ENCODE measurements around the gene GJB4.

The GJB4 gene

DNA sequence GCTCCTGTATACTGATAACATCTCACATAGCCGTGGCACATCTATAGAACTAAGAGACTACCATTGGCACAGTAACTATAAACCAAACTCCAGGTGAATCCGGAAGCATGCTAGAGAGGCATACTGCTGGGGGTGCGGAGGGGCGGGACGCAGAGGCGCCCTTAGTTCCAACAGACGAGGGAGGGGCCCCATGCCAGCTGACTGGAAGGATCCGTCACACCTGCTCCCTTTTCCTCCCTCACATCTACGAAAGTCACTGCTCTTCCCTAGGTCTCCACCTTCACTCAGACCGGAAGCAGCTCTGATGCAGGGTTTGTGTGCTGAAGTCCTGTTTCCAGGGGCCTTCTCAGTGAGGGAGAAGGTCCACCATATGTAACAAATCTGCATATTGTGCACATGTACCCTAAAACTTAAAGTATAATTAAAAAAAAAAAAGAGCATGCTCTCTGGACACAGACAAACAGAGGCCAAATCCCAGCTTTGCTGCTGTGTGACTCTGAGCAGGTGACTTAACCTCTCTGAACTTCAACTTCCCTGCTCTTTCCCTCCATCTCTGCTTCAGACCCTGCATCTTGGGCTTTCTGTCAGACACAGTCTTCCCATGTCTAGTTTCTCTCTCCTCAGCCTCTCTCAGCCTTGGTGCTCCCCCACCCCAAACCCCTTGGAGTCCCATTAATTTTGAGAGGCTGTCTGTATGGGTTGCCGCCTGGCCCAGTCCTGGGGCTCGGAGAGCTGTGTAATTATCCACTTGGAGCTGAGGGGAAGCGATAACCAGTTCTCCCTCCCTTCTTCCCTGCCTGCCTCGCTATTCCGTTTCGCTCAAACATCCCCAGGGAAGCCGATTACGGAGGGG lies 12.5 kb upstream of the GJB4 start:
- TF ChIP-seq SPI1 (IDR thresholded peaks at IDR 0.05; ENCODE audit: borderline replicate concordance, low read depth) (no peak), GABPA (IDR thresholded peaks at IDR 0.05; ENCODE audit: low read depth) (no peak), POLR2AphosphoS5 (IDR thresholded peaks at IDR 0.05; ENCODE audit: low read depth) (no peak)
- TF ChIP-seq, protein P1, sequence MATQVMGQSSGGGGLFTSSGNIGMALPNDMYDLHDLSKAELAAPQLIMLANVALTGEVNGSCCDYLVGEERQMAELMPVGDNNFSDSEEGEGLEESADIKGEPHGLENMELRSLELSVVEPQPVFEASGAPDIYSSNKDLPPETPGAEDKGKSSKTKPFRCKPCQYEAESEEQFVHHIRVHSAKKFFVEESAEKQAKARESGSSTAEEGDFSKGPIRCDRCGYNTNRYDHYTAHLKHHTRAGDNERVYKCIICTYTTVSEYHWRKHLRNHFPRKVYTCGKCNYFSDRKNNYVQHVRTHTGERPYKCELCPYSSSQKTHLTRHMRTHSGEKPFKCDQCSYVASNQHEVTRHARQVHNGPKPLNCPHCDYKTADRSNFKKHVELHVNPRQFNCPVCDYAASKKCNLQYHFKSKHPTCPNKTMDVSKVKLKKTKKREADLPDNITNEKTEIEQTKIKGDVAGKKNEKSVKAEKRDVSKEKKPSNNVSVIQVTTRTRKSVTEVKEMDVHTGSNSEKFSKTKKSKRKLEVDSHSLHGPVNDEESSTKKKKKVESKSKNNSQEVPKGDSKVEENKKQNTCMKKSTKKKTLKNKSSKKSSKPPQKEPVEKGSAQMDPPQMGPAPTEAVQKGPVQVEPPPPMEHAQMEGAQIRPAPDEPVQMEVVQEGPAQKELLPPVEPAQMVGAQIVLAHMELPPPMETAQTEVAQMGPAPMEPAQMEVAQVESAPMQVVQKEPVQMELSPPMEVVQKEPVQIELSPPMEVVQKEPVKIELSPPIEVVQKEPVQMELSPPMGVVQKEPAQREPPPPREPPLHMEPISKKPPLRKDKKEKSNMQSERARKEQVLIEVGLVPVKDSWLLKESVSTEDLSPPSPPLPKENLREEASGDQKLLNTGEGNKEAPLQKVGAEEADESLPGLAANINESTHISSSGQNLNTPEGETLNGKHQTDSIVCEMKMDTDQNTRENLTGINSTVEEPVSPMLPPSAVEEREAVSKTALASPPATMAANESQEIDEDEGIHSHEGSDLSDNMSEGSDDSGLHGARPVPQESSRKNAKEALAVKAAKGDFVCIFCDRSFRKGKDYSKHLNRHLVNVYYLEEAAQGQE (IDR thresholded peaks at IDR 0.05; ENCODE audit: insufficient replicate concordance, low read depth), result no peak
- TF ChIP-seq, protein P2, sequence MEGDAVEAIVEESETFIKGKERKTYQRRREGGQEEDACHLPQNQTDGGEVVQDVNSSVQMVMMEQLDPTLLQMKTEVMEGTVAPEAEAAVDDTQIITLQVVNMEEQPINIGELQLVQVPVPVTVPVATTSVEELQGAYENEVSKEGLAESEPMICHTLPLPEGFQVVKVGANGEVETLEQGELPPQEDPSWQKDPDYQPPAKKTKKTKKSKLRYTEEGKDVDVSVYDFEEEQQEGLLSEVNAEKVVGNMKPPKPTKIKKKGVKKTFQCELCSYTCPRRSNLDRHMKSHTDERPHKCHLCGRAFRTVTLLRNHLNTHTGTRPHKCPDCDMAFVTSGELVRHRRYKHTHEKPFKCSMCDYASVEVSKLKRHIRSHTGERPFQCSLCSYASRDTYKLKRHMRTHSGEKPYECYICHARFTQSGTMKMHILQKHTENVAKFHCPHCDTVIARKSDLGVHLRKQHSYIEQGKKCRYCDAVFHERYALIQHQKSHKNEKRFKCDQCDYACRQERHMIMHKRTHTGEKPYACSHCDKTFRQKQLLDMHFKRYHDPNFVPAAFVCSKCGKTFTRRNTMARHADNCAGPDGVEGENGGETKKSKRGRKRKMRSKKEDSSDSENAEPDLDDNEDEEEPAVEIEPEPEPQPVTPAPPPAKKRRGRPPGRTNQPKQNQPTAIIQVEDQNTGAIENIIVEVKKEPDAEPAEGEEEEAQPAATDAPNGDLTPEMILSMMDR (IDR thresholded peaks at IDR 0.05; ENCODE audit: insufficient read depth, low read length), result no peak
- no peak overlapping the region for H3K27ac ChIP-seq (replicated peaks)
- no peaks in the 10 kb centered on the region for H3K27me3 ChIP-seq (ENCODE audit: insufficient read depth, poor library complexity, severe bottlenecking)
- no peak for DNase-seq (ENCODE audit: low read depth in 1 of 2, low spot score in 1 of 2)
- no peak overlapping the region for H3K4me3 ChIP-seq (replicated peaks; ENCODE audit: insufficient read depth, low read length)

DNA sequence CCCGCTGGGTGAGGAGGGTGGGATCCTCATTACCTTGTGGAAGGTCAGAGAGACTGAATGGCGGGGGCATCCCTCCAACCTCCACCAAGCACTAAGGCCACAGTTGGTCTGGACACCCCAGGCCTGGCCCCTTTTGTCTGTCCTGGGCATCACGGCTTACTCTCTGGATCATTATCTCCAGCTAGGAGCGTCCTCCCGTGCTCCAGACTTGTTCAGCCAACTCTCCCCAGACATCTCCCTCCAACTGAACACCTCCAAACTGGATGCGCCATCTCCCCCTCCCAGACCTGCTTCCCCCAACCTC lies 11.9 kb upstream of the GJB4 start:
- TF ChIP-seq POLR2AphosphoS5 (IDR thresholded peaks at IDR 0.05; ENCODE audit: low read depth) (no peak), SPI1 (IDR thresholded peaks at IDR 0.05; ENCODE audit: borderline replicate concordance, low read depth) (no peak), GABPA (IDR thresholded peaks at IDR 0.05; ENCODE audit: low read depth) (no peak)
- TF ChIP-seq, protein P1 (IDR thresholded peaks at IDR 0.05; ENCODE audit: insufficient replicate concordance, low read depth), result no peak
- TF ChIP-seq, protein P2 (IDR thresholded peaks at IDR 0.05; ENCODE audit: insufficient read depth, low read length), result no peak
- Histone ChIP-seq H3K4me3 (replicated peaks; ENCODE audit: insufficient read depth, low read length) (no peak overlapping the region), H3K27me3 (ENCODE audit: insufficient read depth, poor library complexity, severe bottlenecking) (no peaks in the 10 kb centered on the region), H3K27ac (replicated peaks) (no peak overlapping the region)
- no peak for DNase-seq (ENCODE audit: low read depth in 1 of 2, low spot score in 1 of 2)

DNA sequence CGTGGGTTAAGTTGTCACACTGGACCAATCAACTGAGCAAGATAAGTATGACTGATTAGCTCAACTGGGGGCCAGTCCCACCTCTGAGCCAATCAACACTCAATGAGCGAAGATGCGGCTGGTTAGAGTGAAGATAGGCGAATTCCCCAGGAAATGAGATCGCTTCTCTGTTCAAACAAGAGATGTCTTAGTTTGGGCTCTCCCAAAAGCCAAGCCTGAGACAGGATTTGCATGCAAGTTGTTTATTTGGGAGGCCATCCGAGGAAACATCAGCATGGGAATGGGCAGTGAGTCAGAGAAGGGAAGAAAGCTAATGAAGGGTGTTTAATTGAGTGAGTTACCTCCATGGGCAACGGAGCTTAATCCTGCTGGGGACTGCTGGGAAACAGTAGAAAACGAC lies 9.5 kb upstream of the GJB4 start:
- DNase-seq (ENCODE audit: low read depth in 1 of 2, low spot score in 1 of 2), result no peak
- Histone ChIP-seq H3K4me3 (replicated peaks; ENCODE audit: insufficient read depth, low read length) (no peak overlapping the region), H3K27ac (replicated peaks) (no peak overlapping the region), H3K27me3 (ENCODE audit: insufficient read depth, poor library complexity, severe bottlenecking) (no peaks in the 10 kb centered on the region)
- no peak for TF ChIP-seq SPI1 (IDR thresholded peaks at IDR 0.05; ENCODE audit: borderline replicate concordance, low read depth)
- TF ChIP-seq, protein P1 (IDR thresholded peaks at IDR 0.05; ENCODE audit: insufficient replicate concordance, low read depth), result no peak
- TF ChIP-seq, protein P2 (IDR thresholded peaks at IDR 0.05; ENCODE audit: insufficient read depth, low read length), result no peak
- TF ChIP-seq GABPA (IDR thresholded peaks at IDR 0.05; ENCODE audit: low read depth), result no peak
- no peak for TF ChIP-seq POLR2AphosphoS5 (IDR thresholded peaks at IDR 0.05; ENCODE audit: low read depth)
